ENCODE data around the gene ATP11A.

GRCh38 chr13:112714376-112715174 lies 24.7 kb downstream of the ATP11A start:
- TF ChIP-seq CTCF (IDR thresholded peaks at IDR 0.05), result no peak
- no peak for TF ChIP-seq POLR2A (IDR thresholded peaks at IDR 0.05)
- TF ChIP-seq POLR2AphosphoS5 (IDR thresholded peaks at IDR 0.05), result no peak
